NCI-H2029 (cell line): ENCODE data around the gene HHAT.
"Not testable (repeated sequence)": the region's sequence is repeated elsewhere in the genome, so short reads cannot be mapped to it uniquely, and the experiment has no call there.

Source experiments
- DNase-seq: peaks from one replicate; lab custom pipeline; 2025; lab: John Stamatoyannopoulos, UW

HHAT gene

DNA sequence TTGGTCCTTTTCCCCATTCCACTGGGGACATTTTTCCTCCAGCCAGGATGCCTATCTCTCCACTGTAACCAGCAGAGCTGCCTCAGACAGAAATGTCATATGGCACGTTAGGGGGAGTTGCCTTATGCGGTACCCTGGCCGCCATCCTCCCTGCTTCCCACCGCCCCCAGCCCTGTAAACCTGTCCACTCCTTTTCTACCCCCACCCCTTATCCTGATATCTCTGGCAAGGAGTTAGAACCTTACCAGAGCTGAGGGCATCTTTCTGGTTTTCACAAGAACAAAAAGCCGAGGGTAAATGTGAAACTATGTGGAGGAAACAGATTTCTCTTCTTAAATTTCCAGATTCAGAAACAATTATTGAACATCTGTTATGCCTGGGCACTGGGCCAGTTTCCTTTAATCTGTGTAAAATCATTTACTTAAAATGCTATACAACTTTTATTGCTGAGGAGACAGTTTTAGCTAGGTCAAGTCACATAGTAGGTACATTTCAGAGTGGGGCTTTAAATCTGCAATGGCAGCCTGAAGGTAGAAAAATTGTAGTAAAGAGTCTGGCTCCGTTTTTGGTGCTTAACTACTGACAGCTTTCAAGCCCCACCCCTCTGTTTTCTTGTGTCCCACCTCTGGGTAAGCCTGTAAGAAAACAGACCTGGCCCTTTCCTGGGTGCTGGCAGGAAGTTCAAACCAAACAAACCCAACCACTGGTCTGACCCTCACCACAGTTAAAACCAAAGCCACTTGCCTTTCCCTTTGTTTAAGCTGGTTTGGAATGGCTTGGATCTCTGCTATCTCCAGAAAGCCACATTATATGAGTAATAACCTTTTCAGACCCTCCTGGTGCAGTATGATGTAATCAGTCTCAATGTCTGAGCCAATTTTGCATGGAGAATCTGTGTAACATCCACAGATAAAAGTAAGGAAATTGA is 319.0 kb downstream of the HHAT start:
- DNase-seq: no peak

DNA sequence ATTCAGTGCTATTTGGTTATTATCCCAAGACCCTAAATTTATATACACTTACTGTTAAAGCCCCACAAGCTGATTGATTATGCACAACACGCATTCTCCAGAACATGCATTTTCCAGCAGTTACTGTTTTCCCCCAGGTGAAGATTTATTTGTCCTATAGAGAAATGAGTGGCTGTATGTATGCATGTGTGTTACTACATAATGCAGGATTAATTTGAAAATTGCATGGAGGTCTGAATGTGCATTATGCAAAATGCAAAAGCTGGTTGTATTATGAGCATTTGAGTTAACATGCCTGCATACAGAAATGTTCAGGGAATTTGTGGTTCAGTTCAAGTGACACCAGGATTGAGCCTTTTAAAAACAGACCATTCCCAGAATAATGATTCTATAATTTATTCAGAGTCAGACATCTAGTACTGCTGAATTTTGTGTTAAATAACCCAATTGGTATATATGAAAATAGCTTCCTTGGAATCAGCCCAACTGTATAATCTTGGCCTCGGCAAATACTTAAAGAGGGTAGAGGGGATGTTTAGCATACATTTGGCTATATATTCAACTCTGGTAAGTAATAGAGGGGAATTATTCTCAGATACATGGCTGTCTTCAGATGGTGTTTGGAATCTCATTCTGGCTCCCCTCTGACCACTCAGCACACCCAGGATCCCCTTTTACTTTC is 320.0 kb downstream of the HHAT start:
- DNase-seq: no peak

DNA sequence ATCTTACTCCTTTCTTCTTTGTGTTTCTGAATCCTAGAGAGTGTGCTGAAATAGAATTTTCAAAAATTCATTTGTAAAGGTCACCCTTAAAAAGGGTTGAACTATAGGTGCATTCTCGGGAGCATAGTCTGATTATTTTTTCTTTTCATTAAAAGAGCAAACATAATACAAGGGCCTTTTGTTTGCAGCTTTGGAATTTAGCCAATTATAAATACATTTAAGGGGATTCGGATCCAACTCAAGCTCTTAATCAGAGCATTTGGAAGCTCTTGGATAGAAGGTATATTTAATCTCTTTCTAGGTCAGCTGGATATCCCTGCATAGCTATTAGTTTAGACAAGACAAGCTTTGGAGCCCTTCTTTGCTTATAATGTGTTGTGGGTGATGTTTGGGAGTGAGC is 321.7 kb downstream of the HHAT start:
- DNase-seq: no peak

DNA sequence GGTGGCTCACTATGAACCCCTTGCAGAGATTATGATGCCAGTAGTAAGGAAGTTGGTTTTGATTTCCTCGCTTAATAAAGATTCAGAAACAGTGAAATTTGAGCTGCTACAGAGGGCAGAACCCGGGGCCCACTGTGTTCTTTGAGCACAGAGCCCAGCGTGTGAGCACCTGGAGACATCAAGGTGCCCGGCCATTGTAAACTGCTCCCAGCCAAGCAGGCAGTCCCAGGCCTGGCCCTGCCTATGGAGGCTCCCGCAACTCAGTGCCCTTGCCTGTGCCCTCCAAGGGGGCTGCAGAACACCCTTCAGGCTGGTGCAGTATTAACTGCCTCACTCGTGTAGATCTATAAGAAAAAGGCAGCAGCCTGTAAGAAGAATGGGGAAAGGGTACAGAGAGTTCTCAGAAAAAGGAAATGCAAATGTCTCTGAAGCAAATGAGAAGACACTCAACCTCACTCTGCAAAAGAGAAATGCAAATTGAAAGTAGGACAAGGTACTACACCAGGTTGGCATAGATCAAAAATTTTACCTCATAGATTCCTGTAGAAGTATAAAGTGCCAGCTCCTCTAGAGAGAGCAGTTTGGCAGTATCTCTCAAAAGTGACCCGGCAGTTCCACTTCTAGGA is 323.7 kb downstream of the HHAT start:
- DNase-seq: no peak

DNA sequence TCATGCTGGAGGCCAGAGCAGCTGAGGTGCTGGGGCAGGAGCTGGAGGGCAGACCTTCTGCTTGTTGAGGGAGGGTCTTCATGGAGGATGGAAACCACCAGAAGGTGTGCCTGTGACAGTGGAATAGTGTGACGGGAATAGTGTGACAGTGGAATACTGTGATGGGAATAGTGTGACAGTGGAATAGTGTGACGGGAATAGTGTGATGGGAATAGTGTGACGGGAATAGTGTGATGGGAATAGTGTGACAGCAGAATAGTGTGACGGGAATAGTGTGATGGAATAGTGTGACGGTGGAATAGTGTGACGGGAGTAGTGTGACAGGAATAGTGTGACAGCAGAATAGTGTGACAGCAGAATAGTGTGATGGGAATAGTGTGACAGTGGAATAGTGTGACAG is 325.1 kb downstream of the HHAT start:
- no peak for DNase-seq

DNA sequence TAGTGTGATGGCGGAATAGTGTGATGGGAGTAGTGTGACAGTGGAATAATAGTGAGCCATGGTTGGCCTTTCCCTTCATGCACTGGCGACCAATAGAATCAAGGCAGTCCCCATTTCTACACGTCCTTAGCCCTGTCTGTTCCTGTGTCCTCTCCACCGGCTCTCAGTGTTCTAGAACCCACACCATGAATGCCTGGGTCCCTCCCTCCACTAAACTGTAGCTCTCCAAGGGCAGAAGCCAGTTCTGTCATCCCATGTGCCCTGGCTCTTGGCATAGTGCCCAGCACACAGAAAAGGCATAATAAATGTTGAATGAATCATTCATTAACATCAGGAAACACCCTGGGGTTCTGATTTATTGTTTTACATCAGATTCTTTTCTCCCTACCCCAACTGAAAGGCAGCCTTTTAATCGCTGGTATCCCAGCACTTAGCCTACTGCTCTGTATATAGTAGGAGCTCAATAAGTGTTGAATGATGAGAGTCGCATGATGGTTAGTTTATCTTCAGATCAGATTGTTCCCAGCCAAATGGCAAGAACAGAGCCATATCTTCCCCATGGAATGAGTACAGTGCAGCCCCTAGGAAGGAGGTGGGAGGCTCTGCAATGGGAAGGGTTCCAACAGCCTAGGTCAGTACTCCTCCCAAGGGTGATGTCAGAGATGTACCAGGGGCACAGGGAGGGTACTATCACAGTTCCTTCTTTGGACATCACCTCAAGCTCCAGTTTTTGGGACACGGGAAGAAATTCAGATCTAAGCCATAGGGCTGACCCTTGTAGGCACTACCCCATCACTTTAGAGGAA is 325.7 kb downstream of the HHAT start:
- no peak for DNase-seq

DNA sequence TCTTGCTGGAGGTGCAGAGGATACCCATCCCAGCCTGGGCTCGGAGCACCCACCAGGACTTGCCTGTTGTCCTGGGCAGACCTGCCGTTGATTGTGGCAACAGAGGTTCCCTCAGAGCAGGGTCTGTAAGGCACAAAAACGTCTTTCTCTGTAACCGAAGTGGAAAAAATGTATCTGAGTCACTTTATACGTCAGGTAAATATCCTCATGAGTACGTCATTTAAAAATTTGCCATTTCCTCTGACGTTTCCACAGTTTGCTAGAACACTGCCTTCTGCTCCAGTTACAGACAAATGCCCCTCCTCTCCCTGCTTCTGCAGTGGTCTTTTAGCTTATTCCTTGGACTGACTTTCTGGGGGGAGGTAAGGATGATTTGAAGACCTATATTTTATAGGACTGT is 326.8 kb downstream of the HHAT start:
- no peak for DNase-seq

DNA sequence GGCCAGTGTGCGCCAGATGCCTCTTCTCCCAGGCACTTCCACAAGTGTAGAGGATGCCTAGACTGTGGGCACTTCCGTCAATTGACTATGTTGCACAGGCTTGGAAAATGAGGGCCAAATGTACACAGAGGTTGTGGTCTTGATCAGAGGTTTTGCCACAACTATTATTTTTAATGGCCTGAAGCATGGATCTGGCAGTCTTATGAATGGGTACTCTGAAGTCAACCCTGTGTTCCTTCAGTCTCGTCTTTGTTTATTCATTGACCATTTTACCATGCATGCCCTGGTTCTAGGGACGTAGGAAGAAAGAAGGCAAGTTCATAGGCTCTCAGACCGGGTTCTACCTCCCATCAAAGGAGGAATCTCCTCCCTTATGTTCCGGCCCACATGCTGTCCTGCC is 329.1 kb downstream of the HHAT start:
- no peak for DNase-seq

DNA sequence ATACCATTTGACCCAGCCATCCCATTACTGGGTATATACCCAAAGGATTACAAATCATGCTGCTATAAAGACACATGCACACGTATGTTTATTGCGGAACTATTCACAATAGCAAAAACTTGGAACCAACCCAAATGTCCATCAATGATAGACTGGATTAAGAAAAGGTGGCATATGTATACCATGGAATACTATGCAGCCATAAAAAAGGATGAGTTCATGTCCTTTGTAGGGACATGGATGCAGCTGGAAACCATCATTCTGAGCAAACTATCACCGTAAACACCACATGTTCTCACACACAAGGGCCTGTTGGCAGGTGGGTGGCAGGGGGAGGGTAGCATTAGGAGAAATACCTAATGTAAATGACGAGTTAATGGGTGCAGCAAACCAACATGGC is 332.8 kb downstream of the HHAT start:
- DNase-seq: not testable (repeated sequence)

DNA sequence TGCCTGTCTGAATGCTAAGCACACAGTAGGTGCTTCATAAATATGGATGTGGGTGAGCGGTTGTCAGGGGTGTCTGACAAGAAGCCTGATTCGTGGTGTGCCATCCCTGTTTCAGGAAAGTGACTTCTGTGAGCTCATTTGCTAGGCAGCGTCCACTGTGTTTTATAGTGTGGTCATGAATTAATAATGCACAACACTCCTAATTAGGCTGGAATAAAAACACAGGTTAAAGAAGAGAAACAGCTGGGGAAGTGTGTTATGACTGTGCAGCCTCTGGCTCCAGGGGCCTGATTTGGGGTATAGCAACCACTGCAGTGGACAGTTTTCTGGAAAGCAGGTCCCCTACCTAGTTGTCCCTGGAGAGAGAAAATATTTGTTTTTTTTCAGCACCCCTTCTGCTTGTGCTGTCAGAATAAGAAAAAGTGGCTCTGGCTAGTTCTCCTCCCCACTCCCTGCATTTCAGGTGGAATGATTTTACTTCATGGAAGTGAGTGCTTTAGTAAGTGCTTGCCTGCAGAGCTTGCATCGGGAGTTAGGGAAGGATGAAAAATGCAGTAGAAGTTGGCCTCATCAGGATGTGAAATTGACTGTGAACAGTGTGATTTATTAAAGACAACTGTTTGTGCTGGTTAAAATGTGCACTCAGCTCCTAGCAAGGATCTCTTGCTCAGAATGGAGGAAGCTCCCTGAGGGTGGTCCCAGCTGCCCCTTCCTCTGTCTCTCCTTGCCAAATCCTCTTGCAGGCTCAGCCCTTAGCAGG is 333.8 kb downstream of the HHAT start:
- no peak for DNase-seq

DNA sequence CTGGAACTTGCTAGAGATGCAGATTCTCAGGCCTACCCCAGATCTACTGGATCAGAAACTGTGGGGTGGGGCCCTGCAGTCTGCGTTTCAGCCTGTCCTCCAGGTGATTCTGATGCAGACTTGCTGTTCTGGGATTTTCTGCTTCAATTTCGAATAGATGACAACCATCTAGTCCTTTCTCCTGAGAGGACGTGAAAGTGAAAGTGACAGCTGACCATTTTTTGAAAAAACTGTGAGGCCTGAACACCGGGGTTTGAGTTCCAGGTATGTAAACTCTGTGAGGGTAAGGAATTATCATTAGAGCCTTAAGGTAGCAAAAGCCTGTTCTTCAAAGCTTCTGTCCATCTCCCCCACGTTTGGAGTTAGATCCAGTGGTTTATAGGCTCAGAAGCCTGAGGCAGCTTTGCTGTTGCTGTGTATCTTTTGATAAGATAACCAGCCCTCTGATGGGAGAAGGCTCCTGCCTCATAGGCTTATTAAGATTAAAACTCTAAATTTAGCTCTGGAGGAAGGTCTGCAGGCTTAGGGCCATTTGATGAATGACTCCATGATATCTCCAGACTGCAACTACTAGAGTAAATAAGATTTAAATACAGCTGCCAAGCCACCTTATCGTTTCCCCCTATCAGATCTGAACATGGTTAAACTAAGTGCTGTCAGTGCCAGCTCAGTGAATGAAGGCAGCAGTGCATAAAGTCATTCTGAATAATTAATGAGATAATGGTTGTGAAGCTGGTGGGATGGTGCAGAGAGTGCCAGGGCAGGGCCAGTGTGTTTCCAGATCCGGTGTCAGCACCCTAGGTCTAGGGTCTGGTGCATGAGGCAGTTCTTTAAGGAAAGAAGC is 335.2 kb downstream of the HHAT start:
- DNase-seq: peak; percentile 77

DNA sequence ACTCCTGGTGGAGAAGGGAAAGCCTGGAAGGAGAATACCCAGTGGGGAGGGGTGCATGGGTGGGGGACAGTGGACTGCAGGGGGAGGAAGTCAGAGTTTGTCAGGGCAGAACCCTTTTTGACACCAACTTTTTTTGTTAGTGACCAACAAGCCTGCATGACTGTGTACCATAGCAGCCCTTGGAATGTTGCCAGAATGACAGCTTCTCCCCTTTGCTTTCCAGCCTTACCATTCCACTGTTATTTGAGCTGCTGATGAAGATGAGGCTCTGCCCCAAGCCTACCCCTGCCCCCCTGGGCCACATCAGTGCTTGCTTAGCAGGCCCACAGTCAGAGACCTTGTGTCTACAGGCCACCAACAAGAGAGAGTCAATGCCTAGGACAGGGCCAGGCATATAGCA is 341.2 kb downstream of the HHAT start:
- peak; percentile 33 for DNase-seq

DNA sequence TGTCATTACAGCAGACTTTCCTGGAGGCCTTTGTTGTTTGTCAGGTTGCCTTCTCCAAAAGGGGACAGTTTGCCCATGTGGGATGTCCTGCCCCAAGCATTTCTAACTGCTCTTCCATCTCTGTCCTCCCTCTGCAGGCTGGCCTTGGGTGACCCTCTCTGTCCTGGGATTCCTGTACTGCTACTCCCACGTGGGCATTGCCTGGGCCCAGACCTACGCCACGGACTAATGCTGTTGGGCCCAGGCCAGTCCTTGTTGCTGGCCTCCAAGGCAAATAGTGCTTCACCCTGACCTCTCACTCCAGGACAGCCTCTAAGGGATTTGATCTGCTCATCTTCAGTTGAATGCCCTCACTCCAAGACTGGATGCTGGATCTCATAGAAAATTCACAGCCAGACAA is 345.4 kb downstream of the HHAT start:
- DNase-seq: no peak

DNA sequence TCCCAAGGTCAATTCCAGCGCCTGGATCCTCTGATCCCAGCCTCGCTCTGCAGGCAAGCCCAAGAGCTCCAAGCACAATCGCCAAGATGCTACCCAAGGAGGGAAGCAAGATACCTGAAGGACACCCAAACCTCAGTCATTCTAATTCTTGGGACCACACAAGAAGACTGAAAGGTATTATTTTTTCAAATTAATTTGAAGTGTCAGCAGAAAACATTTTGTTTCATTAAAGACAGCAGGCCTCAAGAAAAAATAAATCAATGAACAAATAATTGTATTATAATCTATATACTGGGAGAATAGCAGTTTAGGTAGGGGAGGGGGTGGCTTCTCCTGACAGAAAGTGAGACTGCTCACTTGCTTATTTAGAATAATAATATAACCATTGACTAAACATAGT is 347.8 kb downstream of the HHAT start:
- DNase-seq: no peak

DNA sequence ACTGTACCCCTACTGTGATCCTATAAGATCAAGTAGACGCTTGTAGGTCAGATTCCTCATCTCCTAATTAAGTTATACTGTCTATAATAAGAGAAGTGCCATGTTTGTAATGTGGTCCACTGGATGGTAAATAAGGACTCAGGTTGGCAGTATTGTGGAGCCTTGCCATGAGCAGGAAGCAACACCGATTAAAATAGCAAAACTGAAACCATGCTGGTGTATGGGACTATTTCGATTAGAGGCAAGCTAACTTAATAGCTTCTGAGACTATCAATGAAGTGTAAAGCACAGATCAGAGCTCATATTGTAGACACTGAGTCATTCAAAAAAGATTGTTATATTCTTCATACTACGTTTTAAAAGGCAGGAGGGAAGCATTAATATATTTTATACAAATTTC is 348.8 kb downstream of the HHAT start:
- peak; percentile 10 for DNase-seq

DNA sequence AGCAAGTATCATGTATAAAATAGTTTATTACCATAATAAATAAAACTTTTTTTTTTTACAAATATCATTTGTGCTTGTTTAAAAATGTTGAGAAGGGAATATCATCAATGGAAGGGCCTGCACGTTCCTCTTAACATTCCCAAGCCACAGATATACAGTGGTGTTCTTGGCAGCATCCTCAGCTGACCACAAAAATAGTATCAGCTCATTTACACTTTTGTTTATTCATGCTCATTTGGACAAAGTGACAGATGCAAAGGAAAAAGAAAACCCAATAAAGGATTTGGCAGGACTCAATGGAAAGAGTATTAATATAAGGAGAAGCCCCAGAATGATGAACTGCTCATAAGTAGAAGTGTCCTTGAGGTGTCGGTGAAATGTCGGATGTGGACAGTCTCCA is 349.6 kb downstream of the HHAT start:
- no peak for DNase-seq

DNA sequence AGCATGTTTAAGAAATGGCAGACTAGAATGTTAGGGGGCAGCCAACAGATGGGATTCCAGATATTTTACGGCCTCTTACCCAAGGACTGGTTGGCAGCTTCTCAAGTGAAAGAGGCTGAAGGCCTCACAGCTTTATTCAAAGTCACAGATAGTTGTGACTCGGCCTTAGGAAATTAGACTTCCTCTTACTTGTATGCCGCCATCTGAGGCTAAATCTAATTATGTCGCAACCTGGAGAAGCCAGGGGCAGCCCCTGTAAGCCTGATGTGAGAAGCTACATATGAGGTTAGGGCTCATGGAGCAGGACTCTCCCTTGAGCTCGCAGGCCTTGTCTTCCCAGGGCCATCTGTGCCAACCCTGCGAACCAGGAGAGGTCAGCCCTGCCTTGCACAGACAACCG is 352.5 kb downstream of the HHAT start:
- no peak for DNase-seq

DNA sequence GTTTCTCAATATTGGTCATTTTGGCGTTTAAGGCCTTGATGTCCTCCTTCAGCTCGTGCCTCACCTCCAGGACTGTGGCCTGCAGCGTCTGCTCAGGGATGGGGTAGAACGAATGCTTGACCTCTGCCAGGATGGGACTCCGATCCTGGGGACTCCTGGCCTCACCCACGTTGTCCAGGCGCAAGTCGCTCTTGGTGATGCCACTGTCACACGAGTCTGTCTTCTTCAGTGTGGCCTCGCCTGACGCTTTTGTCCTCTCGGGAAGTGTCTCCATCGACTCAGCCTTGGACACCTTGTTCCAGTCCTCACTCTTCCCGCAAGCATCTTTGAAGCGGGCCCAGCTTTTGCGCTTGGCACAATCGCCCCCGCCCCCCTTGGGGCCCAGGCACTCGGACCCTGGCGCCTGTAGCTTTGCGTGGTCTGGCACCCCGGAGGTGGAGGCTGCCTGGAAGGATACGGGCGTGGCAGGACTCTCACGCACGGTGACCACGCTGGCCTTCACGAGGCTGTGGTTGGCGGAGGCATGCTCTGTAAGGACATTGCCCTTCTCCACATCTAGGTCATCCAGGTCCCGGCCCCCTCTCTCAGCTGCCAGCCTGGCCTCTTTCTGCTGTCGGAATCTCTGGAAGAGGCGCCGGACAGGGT is 354.8 kb downstream of the HHAT start:
- DNase-seq: no peak

DNA sequence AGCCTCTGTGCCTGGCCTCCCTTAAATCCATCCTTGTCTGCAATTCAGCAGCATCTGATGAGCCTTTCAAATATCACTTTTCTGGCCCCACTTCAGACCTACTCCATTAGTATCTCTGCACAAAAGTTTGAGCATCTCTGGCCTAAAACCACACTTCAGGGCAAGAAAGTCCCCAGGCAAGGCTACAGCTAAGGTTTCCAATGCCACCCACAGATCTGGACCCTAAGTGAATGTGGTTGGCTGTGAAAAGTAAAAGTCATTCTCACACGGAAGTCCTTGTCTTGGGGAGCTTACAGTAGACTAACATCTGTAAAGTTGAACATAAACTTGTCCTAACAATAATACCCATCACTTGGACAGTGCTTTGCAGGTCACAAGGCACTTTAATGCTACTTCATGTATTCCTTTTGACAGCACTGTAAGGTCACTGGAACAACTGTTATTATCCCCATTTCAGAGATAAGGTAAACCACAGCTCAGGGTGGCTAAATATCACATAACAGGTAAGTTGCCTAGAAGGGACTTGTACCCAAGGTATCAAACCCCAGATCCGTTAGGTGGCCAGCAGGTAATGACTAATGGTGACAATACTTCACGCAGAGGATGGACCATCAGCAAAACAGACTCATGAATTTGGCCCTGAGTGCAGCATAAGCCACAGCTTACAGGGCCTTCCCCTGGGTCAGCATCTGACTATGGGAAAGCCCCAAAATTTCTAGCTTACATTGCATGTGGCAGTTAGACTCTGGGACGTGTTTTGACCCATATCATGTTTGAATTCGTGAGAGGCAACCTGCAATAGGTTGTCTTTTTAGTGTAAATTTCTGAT is 356.0 kb downstream of the HHAT start:
- DNase-seq: no peak
